ENCODE data around the gene RPL10.

RPL10 gene

DNA sequence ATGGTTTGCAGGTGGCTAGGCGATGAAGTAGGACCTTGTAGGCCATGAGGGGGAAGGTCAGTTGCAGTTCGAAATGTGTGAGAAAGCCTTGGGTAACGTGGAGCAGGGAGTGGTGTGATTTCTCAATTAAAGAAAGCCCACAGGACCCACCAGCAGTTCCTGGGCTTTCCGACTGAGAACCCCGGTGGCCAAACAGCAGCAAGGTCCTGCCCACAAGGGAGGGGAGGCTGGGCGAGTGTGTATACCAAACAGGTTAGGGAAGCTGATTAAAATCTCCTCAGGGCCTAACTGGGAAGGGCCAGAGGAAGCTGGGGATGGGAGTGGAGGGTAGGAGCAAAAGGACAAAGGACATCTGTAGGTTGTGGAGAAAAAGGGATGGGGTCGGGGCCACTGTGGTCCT, 32.7 kb downstream of the RPL10 start:
- no peak for DNase-seq (ENCODE audit: low read depth)
- no peak overlapping the region for H3K4me3 ChIP-seq (ENCODE audit: low read depth, low read length)
- TF ChIP-seq, protein P1, sequence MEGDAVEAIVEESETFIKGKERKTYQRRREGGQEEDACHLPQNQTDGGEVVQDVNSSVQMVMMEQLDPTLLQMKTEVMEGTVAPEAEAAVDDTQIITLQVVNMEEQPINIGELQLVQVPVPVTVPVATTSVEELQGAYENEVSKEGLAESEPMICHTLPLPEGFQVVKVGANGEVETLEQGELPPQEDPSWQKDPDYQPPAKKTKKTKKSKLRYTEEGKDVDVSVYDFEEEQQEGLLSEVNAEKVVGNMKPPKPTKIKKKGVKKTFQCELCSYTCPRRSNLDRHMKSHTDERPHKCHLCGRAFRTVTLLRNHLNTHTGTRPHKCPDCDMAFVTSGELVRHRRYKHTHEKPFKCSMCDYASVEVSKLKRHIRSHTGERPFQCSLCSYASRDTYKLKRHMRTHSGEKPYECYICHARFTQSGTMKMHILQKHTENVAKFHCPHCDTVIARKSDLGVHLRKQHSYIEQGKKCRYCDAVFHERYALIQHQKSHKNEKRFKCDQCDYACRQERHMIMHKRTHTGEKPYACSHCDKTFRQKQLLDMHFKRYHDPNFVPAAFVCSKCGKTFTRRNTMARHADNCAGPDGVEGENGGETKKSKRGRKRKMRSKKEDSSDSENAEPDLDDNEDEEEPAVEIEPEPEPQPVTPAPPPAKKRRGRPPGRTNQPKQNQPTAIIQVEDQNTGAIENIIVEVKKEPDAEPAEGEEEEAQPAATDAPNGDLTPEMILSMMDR (IDR thresholded peaks at IDR 0.05; ENCODE audit: low read depth, low read length, missing control alignments) = no peak
- in situ Hi-C loops (cut with HindIII; ENCODE audit: low sequenced_read_pairs) = no loop called here

DNA sequence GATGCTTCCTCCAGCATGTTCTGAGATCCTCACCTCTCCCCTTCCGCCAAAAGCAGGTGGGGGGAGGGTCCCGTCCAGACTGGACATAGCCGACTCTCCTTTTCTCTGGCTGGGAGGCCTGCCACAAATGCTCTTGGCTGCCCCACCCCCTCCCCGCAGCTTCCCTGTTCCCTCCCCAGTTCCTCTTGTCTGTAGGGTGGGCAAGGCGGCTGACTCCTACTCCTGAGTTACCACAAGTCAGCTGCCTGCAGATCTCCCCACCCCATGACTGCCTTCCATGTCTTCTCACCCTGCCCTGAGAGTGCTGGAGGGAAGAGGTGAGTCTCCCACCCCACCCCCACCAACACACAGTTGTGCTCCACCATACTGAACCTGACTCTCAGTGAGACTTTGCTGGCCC, 33.2 kb downstream of the RPL10 start:
- H3K4me3 ChIP-seq (ENCODE audit: low read depth, low read length) = no peak overlapping the region
- DNase-seq (ENCODE audit: low read depth) = no peak
- in situ Hi-C loops (cut with HindIII; ENCODE audit: low sequenced_read_pairs) = no loop called here
- TF ChIP-seq, protein P1 (IDR thresholded peaks at IDR 0.05; ENCODE audit: low read depth, low read length, missing control alignments) = no peak

DNA sequence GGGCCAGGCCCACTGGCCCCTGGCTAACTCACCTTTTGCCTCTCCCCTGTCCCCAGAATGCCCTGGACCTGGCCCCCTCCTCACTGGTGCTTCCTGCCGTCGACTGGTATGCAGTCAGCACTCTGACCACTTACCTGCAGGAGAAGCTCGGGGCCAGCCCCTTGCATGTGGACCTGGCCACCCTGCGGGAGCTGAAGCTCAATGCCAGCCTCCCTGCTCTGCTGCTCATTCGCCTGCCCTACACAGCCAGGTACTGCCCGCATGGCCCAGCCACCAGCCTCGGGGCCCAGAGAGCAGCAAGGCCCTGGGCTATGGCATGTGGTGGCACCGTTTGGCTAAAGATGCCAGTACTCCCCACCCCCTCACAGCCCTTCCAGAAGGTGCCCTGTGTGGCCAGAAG, 34.0 kb downstream of the RPL10 start:
- no peak overlapping the region for H3K4me3 ChIP-seq (ENCODE audit: low read depth, low read length)
- DNase-seq (ENCODE audit: low read depth) = no peak
- TF ChIP-seq, protein P1 (IDR thresholded peaks at IDR 0.05; ENCODE audit: low read depth, low read length, missing control alignments) = no peak
- in situ Hi-C loops (cut with HindIII; ENCODE audit: low sequenced_read_pairs) = no loop called here

DNA sequence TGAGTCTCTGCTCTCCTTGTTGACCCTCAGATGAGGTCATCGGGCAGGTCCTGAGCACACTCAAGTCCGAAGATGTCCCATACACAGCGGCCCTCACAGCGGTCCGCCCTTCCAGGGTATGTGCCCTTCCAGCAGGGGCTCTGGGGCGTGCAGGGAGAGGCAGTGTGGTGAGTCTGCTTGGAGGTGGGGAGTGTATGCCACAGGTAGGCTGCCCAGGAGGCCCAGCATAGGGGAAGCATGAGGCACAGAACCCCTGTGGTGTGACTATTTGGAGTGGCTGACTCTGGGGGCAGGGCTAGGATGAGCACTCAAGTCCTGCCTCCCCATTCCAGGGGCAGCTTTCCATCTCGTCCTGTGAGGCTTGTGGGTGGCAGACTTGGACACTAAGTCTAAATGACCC, 35.4 kb downstream of the RPL10 start:
- DNase-seq (ENCODE audit: low read depth) = no peak
- TF ChIP-seq, protein P1 (IDR thresholded peaks at IDR 0.05; ENCODE audit: low read depth, low read length, missing control alignments) = no peak
- in situ Hi-C loops (cut with HindIII; ENCODE audit: low sequenced_read_pairs) = no loop called here
- no peak overlapping the region for H3K4me3 ChIP-seq (ENCODE audit: low read depth, low read length)

DNA sequence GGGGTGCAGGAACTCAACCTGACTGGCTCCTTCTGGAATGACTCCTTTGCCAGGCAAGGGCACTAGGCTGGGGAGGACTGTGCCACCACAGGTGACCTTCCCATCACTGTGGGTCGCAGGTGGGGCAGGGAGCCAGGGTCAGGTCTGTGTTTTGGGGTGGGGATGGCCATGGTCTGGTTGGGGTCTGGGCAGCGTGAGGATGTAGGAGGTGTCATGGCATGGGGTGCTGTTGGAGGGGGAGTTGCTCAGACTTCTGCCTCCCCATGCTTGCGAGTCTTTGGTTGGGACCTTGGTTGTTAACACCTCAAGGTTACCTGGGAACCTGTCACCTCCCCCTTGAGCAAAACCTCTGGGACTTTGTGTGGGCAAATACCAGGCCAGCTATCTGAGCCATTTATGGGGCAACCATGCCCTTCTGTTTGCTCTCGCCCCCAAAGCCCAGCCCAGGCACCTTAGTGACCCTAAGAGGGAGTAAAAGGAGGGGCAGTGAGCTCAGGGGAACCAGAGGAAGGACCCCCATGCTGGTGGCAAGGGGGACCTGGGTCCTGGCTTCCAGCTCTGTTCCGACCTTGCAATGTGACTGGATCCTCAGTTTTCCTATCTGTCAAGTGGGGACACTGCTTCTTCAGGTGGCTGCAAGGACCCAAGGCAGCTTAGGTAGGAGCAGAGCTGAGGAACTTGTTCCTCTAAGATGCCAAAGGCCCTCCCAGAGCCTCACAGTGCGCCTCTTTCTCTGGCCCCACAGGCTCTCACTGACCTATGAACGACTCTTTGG, 36.4 kb downstream of the RPL10 start:
- no peak for DNase-seq (ENCODE audit: low read depth)
- TF ChIP-seq, protein P1 (IDR thresholded peaks at IDR 0.05; ENCODE audit: low read depth, low read length, missing control alignments) = no peak
- H3K4me3 ChIP-seq (ENCODE audit: low read depth, low read length) = no peak overlapping the region
- in situ Hi-C loops (cut with HindIII; ENCODE audit: low sequenced_read_pairs) = no loop called here

DNA sequence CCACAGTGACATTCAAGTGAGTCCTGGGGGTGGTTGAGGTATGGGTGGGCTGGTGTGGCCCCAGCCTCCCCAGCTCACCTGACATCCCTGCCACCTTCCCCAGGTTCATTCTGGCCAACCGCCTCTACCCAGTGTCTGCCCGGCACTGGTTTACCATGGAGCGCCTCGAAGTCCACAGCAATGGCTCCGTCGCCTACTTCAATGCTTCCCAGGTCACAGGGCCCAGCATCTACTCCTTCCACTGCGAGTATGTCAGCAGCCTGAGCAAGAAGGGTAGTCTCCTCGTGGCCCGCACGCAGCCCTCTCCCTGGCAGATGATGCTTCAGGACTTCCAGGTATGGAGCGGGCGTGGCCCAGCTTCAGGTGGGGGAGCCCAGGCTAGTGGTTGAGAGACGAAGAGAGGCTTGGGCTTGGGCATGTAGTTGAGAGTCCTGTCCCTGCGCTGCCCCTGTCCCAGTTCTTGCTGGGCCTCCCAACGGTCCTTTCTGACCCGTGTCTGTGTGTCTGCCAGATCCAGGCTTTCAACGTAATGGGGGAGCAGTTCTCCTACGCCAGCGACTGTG, 37.1 kb downstream of the RPL10 start:
- no peak for DNase-seq (ENCODE audit: low read depth)
- in situ Hi-C loops (cut with HindIII; ENCODE audit: low sequenced_read_pairs) = no loop called here
- TF ChIP-seq, protein P1 (IDR thresholded peaks at IDR 0.05; ENCODE audit: low read depth, low read length, missing control alignments) = no peak
- H3K4me3 ChIP-seq (ENCODE audit: low read depth, low read length) = no peak overlapping the region
